HEK293T (cell line): Measurements from ENCODE around the gene NPC1L1.

Experiments
- ARNT ChIP-seq: fragments of 450-650 bp; IDR thresholded peaks from 2 replicates; pipeline ENCODE4 v1.6.1; 2017; ENCODE audit warnings: mild to moderate bottlenecking
- BHLHE40 ChIP-seq: fragments of 450-650 bp; IDR thresholded peaks from 2 replicates; pipeline ENCODE4 v1.6.1; 2016; ENCODE audit warnings: mild to moderate bottlenecking, moderate library complexity, borderline replicate concordance
- CTBP1 ChIP-seq: fragments of 450-650 bp; IDR thresholded peaks from 2 replicates; pipeline ENCODE4 v1.6.1; 2016; ENCODE audit warnings: borderline replicate concordance
- ELF4 ChIP-seq: fragments of 450-650 bp; IDR thresholded peaks from 2 replicates; pipeline ENCODE4 v1.6.1; 2017; ENCODE audit warnings: antibody characterized with exemption
- FOXA1 ChIP-seq: fragments of 450-650 bp; IDR thresholded peaks from 2 replicates; pipeline ENCODE4 v1.6.1; 2016; ENCODE audit warnings: mild to moderate bottlenecking
- FOXK2 ChIP-seq: fragments of 450-650 bp; IDR thresholded peaks from 2 replicates; pipeline ENCODE4 v1.6.1; 2016; ENCODE audit warnings: mild to moderate bottlenecking
- FOXM1 ChIP-seq: fragments of 450-650 bp; IDR thresholded peaks from 2 replicates; pipeline ENCODE4 v1.6.1; 2017; ENCODE audit warnings: mild to moderate bottlenecking, borderline replicate concordance
- HDGF ChIP-seq: fragments of 450-650 bp; IDR thresholded peaks from 2 replicates; pipeline ENCODE4 v1.6.1; 2017; ENCODE audit warnings: antibody characterized with exemption, borderline replicate concordance
- L3MBTL2 ChIP-seq: fragments of 450-650 bp; conservative IDR thresholded peaks from 2 replicates; pipeline ENCODE4 v1.6.1; 2016; ENCODE audit warnings: mild to moderate bottlenecking
- LEF1 ChIP-seq: fragments of 450-650 bp; IDR thresholded peaks from 2 replicates; pipeline ENCODE4 v1.6.1; 2017; ENCODE audit warnings: mild to moderate bottlenecking, borderline replicate concordance
- SP1 ChIP-seq: fragments of 450-650 bp; IDR thresholded peaks from 2 replicates; pipeline ENCODE4 v1.6.1; 2017
- SUZ12 ChIP-seq: fragments of 450-650 bp; IDR thresholded peaks from 2 replicates; pipeline ENCODE4 v1.6.1; 2016; ENCODE audit warnings: mild to moderate bottlenecking
- TARDBP ChIP-seq: fragments of 450-650 bp; IDR thresholded peaks from 2 replicates; pipeline ENCODE4 v1.6.1; 2016
- TF ChIP-seq, protein P1 (sequence below): fragments of 450-650 bp; IDR thresholded peaks from 2 replicates; pipeline ENCODE4 v1.6.1; 2016

DNA sequence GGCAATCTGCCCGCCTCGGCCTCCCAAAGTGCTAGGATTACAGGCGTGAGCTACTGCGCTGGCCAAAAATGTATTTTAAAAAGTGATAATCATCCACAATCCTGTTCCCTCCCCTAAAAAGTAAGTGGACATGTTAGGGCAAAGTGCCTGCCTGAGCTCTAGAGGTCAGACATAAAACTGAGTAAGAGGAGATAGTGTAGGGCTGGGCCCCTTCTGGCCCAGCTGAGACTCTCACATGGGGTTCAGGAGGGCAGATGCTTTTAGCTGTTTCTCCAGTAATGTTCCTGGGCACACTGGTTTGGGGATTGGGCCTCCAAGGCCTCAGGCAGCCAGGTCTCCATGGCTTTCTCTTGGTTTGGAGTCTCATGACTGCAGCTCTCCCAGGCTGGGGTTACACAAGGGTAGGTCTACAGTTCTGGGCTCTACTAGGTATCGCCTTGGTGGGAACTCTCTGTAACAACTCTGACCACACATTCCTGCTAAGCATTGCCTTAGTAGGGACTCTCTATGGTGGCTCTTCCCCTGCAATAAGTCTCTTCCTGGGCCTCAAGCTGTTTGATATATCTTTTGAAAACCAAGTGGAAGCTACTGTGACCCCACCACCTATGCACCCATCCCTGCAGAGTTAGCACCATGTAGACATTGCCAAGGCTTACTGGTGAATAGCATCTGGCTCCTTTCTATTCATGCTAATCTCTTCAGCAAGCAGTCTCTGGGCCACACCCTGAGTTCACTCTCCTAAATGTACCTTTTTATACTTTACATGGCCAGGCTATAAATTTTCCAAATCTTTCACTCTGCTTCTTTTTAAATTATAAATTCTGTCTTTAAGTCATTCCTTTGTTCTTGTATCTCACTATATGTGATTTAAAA is 43.7 kb downstream of the NPC1L1 start:
- TF ChIP-seq SP1 (no peak), TARDBP (no peak), HDGF (no peak), FOXK2 (no peak), SUZ12 (no peak), ARNT (no peak), BHLHE40 (no peak), LEF1 (no peak), ELF4 (no peak), FOXA1 (no peak), CTBP1 (no peak), L3MBTL2 (no peak), FOXM1 (no peak)
- TF ChIP-seq, protein P1, sequence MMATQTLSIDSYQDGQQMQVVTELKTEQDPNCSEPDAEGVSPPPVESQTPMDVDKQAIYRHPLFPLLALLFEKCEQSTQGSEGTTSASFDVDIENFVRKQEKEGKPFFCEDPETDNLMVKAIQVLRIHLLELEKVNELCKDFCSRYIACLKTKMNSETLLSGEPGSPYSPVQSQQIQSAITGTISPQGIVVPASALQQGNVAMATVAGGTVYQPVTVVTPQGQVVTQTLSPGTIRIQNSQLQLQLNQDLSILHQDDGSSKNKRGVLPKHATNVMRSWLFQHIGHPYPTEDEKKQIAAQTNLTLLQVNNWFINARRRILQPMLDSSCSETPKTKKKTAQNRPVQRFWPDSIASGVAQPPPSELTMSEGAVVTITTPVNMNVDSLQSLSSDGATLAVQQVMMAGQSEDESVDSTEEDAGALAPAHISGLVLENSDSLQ, result no peak
